GM18511 (cell line): ENCODE measurements around the gene RAB20.

Experiments used
- ATAC-seq: cut with Tn5 transposase; IDR thresholded peaks from one replicate; pipeline ENCODE4 v1.9.1; 2021; ENCODE audit warnings: mild to moderate bottlenecking, moderate library complexity; ENCODE audit not compliant: unreplicated experiment

Gene RAB20

GRCh38 chr13:110531671-110532083 lies 29.8 kb downstream of the RAB20 start:
- ATAC-seq: no peak

- no peak for ATAC-seq
These were observed 30.4 kb downstream of the RAB20 start for GRCh38 chr13:110531100-110531499.

GRCh38 chr13:110529522-110530311 lies 31.8 kb downstream of the RAB20 start:
- no peak for ATAC-seq

- ATAC-seq: no peak
These were observed 32.6 kb downstream of the RAB20 start for GRCh38 chr13:110528911-110529310.

- ATAC-seq: no peak
These were observed 33.2 kb downstream of the RAB20 start for GRCh38 chr13:110528371-110528770.

GRCh38 chr13:110525328-110526319 lies 35.9 kb downstream of the RAB20 start:
- ATAC-seq: peak; percentile 76

GRCh38 chr13:110524541-110525257 lies 36.8 kb downstream of the RAB20 start:
- no peak for ATAC-seq

GRCh38 chr13:110523838-110524540 lies 37.5 kb downstream of the RAB20 start:
- ATAC-seq: no peak

- ATAC-seq: no peak
These were observed 38.3 kb downstream of the RAB20 start for GRCh38 chr13:110523180-110523579.

GRCh38 chr13:110522721-110523120 lies 38.8 kb downstream of the RAB20 start:
- ATAC-seq: no peak

GRCh38 chr13:110521946-110522345 lies 39.6 kb downstream of the RAB20 start:
- ATAC-seq: peak; percentile 63

- no peak for ATAC-seq
These were observed 40.2 kb downstream of the RAB20 start for GRCh38 chr13:110521296-110521680.

- no peak for ATAC-seq
These were observed 40.9 kb downstream of the RAB20 start for GRCh38 chr13:110520431-110521295.

- ATAC-seq: no peak
These were observed 42.0 kb downstream of the RAB20 start for GRCh38 chr13:110519506-110519905.

GRCh38 chr13:110519046-110519445 lies 42.5 kb downstream of the RAB20 start:
- no peak for ATAC-seq

GRCh38 chr13:110518571-110518970 lies 43.0 kb downstream of the RAB20 start:
- no peak for ATAC-seq

- no peak for ATAC-seq
These were observed 43.3 kb downstream of the RAB20 start for GRCh38 chr13:110518226-110518525.

- ATAC-seq: no peak
These were observed 43.9 kb downstream of the RAB20 start for GRCh38 chr13:110517505-110518225.

GRCh38 chr13:110516500-110516899 lies 45.0 kb downstream of the RAB20 start:
- ATAC-seq: no peak
